CD14-positive monocyte (primary cell): Measurements from ENCODE around the gene SSBP2. TPM values are rescaled to one million over a fixed set of nuclear protein-coding genes. Genes with fewer than 3 reads are reported as not detected.

ENCODE experiments used
- DNase-seq, 3 donors: peaks; one replicate each; pipeline ENCODE4 v3.0.0-alpha.2; 2011 to 2022
- H2AFZ ChIP-seq: 2 replicates; pipeline ENCODE4 v1.6.0; 2012; ENCODE audit warnings: mild to moderate bottlenecking, low read depth, low read length, inconsistent platforms; ENCODE audit not compliant: insufficient read depth, poor library complexity, severe bottlenecking
- H3K27ac ChIP-seq, 2 donors: 1 replicate in 1 of 2; 2 replicates in 1 of 2; pipeline ENCODE4 v1.5.1; 2012 to 2013; ENCODE audit warnings: low read length in 2 of 2, control low read depth in 1 of 2, inconsistent platforms in 1 of 2, low read depth in 1 of 2, mild to moderate bottlenecking in 1 of 2
- H3K27me3 ChIP-seq, 2 donors: one replicate each; pipeline versions ENCODE4 v1.6.0 to v1.6.1; 2011 to 2013; ENCODE audit warnings: low read length in 2 of 2; ENCODE audit not compliant: control insufficient read depth in 2 of 2, insufficient read depth in 2 of 2
- H3K36me3 ChIP-seq, 2 donors: replicated peaks in 1 of 2; 1 replicate in 1 of 2; 2 replicates in 1 of 2; pipeline versions ENCODE4 v1.5.1 to v1.6.1; 2012 to 2013; ENCODE audit warnings: low read length in 2 of 2, control low read depth in 1 of 2, inconsistent platforms in 1 of 2, mild to moderate bottlenecking in 1 of 2; ENCODE audit not compliant: insufficient read depth in 2 of 2, control insufficient read depth in 1 of 2
- H3K4me1 ChIP-seq, 2 donors: 1 replicate in 1 of 2; 2 replicates in 1 of 2; pipeline versions ENCODE4 v1.5.1 to v1.6.1; 2012 to 2013; ENCODE audit warnings: low read length in 2 of 2, control low read depth in 1 of 2, inconsistent platforms in 1 of 2, mild to moderate bottlenecking in 1 of 2, moderate library complexity in 1 of 2; ENCODE audit not compliant: insufficient read depth in 2 of 2, control insufficient read depth in 1 of 2
- H3K4me2 ChIP-seq: replicated peaks from 2 replicates; pipeline ENCODE3; 2012; ENCODE audit warnings: low read length, moderate library complexity, mild to moderate bottlenecking; ENCODE audit not compliant: poor library complexity, severe bottlenecking; ENCODE audit errors: extremely low read depth
- H3K4me3 ChIP-seq, 3 experiments: fragments of 200-600 bp in 1 of 3; sonication (generic) in 1 of 3; replicated peaks in 1 of 3; 1 replicate in 2 of 3; 2 replicates in 1 of 3; pipeline ENCODE4 v1.5.1; 2011 to 2013; ENCODE audit warnings: low read length in 3 of 3, mild to moderate bottlenecking in 3 of 3, control low read depth in 2 of 3, low read depth in 2 of 3, inconsistent platforms in 1 of 3, moderate library complexity in 1 of 3
- H3K79me2 ChIP-seq: 2 replicates; pipeline ENCODE4 v1.6.0; 2012; ENCODE audit warnings: mild to moderate bottlenecking, control low read depth, inconsistent platforms, low read length, moderate library complexity; ENCODE audit not compliant: insufficient read depth
- H3K9ac ChIP-seq: 2 replicates; pipeline ENCODE4 v1.6.0; 2017; ENCODE audit warnings: low read length, mild to moderate bottlenecking; ENCODE audit not compliant: insufficient read depth, poor library complexity, severe bottlenecking
- H3K9me3 ChIP-seq, 2 donors: replicated peaks in 1 of 2; 1 replicate in 1 of 2; 2 replicates in 1 of 2; pipeline versions ENCODE4 v1.5.1 to v1.6.1; 2012 to 2013; ENCODE audit warnings: low read length in 2 of 2, control low read depth in 1 of 2; ENCODE audit not compliant: control insufficient read depth in 1 of 2, insufficient read depth in 1 of 2
- H4K20me1 ChIP-seq: 2 replicates; pipeline ENCODE4 v1.6.0; 2012; ENCODE audit warnings: mild to moderate bottlenecking, low read length, control low read depth, moderate library complexity; ENCODE audit not compliant: insufficient read depth
- H3K27ac Mint-ChIP-seq, 7 donors: one replicate each; pipeline ENCODE4 v1.8.0; 2020; ENCODE audit warnings: mild to moderate bottlenecking in 7 of 7, mixed read lengths in 7 of 7, moderate library complexity in 6 of 7, inconsistent platforms in 2 of 7
- H3K27me3 Mint-ChIP-seq, 3 donors: one replicate each; pipeline ENCODE4 v1.8.0; 2021 to 2022; ENCODE audit warnings: low read depth in 3 of 3, mild to moderate bottlenecking in 3 of 3, mixed read lengths in 3 of 3, moderate library complexity in 3 of 3, inconsistent platforms in 1 of 3
- H3K36me3 Mint-ChIP-seq, 2 donors: one replicate each; pipeline ENCODE4 v1.8.0; 2020; ENCODE audit warnings: mixed read lengths in 2 of 2, inconsistent platforms in 1 of 2, mild to moderate bottlenecking in 1 of 2
- H3K4me1 Mint-ChIP-seq: one replicate; pipeline ENCODE4 v1.8.0; 2020; ENCODE audit warnings: mild to moderate bottlenecking, mixed read lengths
- H3K4me3 Mint-ChIP-seq, 2 donors: one replicate each; pipeline ENCODE4 v1.8.0; 2020; ENCODE audit warnings: mild to moderate bottlenecking in 2 of 2, mixed read lengths in 2 of 2, moderate library complexity in 1 of 2
- H3K9me3 Mint-ChIP-seq, 7 donors: one replicate each; pipeline ENCODE4 v1.8.0; 2020 to 2022; ENCODE audit warnings: mixed read lengths in 7 of 7, mild to moderate bottlenecking in 6 of 7, moderate library complexity in 6 of 7, inconsistent platforms in 2 of 7
- WGBS: methylation state at CpG from one replicate; pipeline ENCODE4 v1.1.5; 2013; ENCODE audit warnings: missing lambda C conversion rate; ENCODE audit not compliant: insufficient coverage; 5-methylcytosine and 5-hydroxymethylcytosine counted together
- intact Hi-C, 2 donors: fragments of 100-400 bp; cut with micrococcal nuclease; formaldehyde crosslinking; loops; one replicate each; pipeline versions ENCODE4 v1.15.0 to v1.15.1; 2023
- polyA plus RNA-seq, 3 donors: library from polyadenylated mRNA; depleted of rRNA in 1 of 3; unstranded in 2 of 3; stranded (reverse) in 1 of 3; fragments of 300-500 nt in 2 of 3; fragments of >200 nt in 1 of 3; fragmentation: Illumina TruSeq in 2 of 3; gene quantifications; 1 replicate in 2 of 3; 2 replicates in 1 of 3; pipeline ENCODE4 v1.2.3, GENCODE V29; 2012 to 2021
- TF ChIP-seq, protein P1 (sequence below): fragments of 200-600 bp; IDR thresholded peaks from one replicate; pipeline ENCODE4 v1.8.0; 2022; ENCODE audit warnings: antibody characterized with exemption, mild to moderate bottlenecking

The SSBP2 gene
- polyA plus RNA-seq, 3 donors: 29.1 to 55.2 (median 53.4) TPM

DNA sequence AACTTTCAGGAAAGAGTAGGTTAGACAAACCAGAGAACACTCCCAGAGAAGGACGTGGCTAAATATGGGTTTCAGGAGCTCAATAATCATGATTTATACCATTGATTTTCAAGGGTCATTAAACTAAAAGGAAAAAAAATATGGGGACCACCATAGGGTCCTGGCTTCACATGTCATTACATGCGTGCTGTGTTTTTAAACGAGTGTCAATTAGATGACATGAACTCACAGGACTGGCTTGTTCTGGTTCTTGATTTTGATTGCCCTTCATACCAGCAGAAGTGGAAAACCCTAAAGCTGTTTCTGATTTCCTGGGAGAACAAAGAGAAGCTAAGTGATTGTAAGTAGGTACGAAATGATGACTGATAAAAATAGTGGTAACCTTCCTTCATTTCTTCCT is 362.7 kb downstream of the SSBP2 start:
- peaks cover 0 to 2% (median 0%) of the 10 kb centered on the region in 7 donors for H3K9me3 Mint-ChIP-seq

DNA sequence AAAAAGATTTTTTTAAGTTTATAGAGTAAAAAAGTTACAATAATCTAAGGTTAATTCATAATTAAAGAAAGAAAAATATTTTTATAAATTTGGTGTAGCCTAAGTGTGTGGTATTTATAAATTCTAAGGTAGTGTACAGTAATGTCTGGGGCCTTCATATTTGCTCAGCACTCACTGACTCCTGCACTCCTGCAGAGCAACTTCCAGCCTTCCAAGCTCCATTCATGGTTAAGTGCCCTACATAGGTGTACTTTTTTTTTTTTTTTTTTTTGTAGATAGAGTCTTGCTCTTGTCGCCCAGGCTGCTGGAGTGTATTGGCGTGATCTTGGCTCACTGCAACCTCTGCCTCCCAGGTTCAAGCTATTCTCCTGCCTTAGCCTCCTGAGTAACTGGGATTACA is 367.0 kb downstream of the SSBP2 start:
- H3K79me2 ChIP-seq: no peaks in the 10 kb centered on the region

More for the DNA sequence above, 362.7 kb downstream of the SSBP2 start:
- Histone ChIP-seq H3K27me3 (peaks cover 16 to 23% of the 10 kb centered on the region in 2 donors), H3K4me3 (no peak overlapping the region), H3K4me1 (no peaks in the 10 kb centered on the region), H3K36me3 (no peaks in the 10 kb centered on the region), H3K9ac (no peak overlapping the region), H2AFZ (no peak overlapping the region), H3K9me3 (no peaks in the 10 kb centered on the region), H4K20me1 (no peaks in the 10 kb centered on the region), H3K79me2 (no peaks in the 10 kb centered on the region), H3K4me2 (no peak overlapping the region), H3K27ac (no peak overlapping the region)
- Mint-ChIP-seq H3K4me1 (no peaks in the 10 kb centered on the region), H3K27me3 (peaks cover 14 to 16% (median 16%) of the 10 kb centered on the region in 3 donors), H3K4me3 (no peak overlapping the region), H3K27ac (no peak overlapping the region), H3K36me3 (no peaks in the 10 kb centered on the region)
- intact Hi-C loops: no loop called here
- DNase-seq: no peak
- TF ChIP-seq, protein P1, sequence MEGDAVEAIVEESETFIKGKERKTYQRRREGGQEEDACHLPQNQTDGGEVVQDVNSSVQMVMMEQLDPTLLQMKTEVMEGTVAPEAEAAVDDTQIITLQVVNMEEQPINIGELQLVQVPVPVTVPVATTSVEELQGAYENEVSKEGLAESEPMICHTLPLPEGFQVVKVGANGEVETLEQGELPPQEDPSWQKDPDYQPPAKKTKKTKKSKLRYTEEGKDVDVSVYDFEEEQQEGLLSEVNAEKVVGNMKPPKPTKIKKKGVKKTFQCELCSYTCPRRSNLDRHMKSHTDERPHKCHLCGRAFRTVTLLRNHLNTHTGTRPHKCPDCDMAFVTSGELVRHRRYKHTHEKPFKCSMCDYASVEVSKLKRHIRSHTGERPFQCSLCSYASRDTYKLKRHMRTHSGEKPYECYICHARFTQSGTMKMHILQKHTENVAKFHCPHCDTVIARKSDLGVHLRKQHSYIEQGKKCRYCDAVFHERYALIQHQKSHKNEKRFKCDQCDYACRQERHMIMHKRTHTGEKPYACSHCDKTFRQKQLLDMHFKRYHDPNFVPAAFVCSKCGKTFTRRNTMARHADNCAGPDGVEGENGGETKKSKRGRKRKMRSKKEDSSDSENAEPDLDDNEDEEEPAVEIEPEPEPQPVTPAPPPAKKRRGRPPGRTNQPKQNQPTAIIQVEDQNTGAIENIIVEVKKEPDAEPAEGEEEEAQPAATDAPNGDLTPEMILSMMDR: no peak
- WGBS: 100% methylated on average over 2 of the region's 4 CpGs

More for the DNA sequence above, 367.0 kb downstream of the SSBP2 start:
- Histone ChIP-seq H3K9me3 (no peaks in the 10 kb centered on the region), H4K20me1 (no peaks in the 10 kb centered on the region), H2AFZ (no peak overlapping the region), H3K27me3 (no peaks in the 10 kb centered on the region), H3K4me3 (no peak overlapping the region), H3K27ac (no peak overlapping the region), H3K4me1 (no peaks in the 10 kb centered on the region), H3K4me2 (no peak overlapping the region), H3K36me3 (no peaks in the 10 kb centered on the region), H3K9ac (no peak overlapping the region)
- WGBS: no CpG with 5 or more reads among the region's 2 CpGs
- Mint-ChIP-seq H3K9me3 (peaks cover 0 to 3% (median 0%) of the 10 kb centered on the region in 7 donors), H3K4me1 (no peaks in the 10 kb centered on the region), H3K27ac (no peak overlapping the region), H3K36me3 (no peaks in the 10 kb centered on the region), H3K27me3 (peaks cover 2 to 3% (median 3%) of the 10 kb centered on the region in 3 donors), H3K4me3 (no peak overlapping the region)
- intact Hi-C loops: no loop called here
- no peak for DNase-seq
- TF ChIP-seq, protein P1: no peak
